Renal pelvis (tissue), 4 donors: ENCODE measurements around the gene GRIK1. TPM values are rescaled to one million over a fixed set of nuclear protein-coding genes. Genes with fewer than 3 reads are reported as not detected.

ENCODE experiments used
- DNase-seq: peaks from one replicate; pipeline ENCODE4 v3.0.0-alpha.2; 2013
- polyA plus RNA-seq, 3 donors: library from polyadenylated mRNA; unstranded; fragments of 120-200 nt; gene quantifications; one replicate each; pipeline ENCODE4 v1.2.1, GENCODE V29; 2013; ENCODE audit not compliant: insufficient read length in 3 of 3

GRIK1 gene
- polyA plus RNA-seq, 3 donors: 1.5 to 2.0 (median 1.7) TPM

DNA sequence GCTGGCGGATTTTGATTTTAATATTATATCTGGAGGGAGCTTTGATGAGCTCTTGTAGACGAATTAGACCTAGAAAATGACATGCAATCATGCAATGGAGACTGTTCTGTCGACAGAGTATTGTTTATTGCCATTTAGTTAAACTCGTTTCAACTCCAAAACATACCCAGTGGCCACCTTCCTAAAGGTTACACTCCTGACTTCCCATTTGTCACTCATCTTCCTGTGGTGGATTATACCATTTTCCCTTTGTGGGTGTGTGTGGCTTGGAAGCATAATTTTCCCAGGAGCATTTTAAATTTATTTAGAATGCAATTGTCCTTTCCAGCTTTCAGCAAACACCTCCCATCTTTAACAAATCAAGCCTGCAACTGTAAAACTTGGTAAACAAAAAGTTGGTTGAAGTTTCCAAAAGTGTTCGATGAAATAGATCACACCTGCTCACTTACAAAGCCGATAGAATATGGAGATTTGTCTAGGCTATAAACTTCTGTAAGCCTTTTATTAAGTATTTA is 266.6 kb downstream of the GRIK1 start:
- DNase-seq: no peak

GRCh38 chr21:29671728-29672127 is 268.1 kb downstream of the GRIK1 start:
- DNase-seq: no peak

GRCh38 chr21:29670228-29670627 is 269.6 kb downstream of the GRIK1 start:
- no peak for DNase-seq

GRCh38 chr21:29669416-29669815 is 270.4 kb downstream of the GRIK1 start:
- DNase-seq: no peak

- DNase-seq: no peak
Observed at GRCh38 chr21:29667651-29668050, 272.1 kb downstream of the GRIK1 start.

DNA sequence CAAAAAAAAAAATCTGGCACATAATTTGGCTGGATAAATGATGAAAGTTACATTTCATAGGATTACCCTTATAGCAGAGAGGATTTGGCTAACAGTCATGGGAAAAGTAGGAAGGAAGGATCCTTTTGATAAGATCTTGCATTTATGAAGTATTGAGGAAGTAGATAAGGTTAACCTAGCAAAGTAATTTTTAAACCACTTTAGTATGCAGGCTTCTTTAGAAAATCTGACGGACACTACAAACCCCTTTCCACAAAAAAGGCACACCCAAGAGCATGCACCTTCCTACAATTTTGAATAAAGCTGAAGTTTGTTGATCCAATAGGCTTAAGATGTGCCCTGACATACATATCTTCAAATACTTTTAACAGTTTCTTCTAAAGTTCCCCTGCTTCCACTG is 275.2 kb downstream of the GRIK1 start:
- no peak for DNase-seq

GRCh38 chr21:29661672-29662442 is 277.9 kb downstream of the GRIK1 start:
- DNase-seq: no peak

DNA sequence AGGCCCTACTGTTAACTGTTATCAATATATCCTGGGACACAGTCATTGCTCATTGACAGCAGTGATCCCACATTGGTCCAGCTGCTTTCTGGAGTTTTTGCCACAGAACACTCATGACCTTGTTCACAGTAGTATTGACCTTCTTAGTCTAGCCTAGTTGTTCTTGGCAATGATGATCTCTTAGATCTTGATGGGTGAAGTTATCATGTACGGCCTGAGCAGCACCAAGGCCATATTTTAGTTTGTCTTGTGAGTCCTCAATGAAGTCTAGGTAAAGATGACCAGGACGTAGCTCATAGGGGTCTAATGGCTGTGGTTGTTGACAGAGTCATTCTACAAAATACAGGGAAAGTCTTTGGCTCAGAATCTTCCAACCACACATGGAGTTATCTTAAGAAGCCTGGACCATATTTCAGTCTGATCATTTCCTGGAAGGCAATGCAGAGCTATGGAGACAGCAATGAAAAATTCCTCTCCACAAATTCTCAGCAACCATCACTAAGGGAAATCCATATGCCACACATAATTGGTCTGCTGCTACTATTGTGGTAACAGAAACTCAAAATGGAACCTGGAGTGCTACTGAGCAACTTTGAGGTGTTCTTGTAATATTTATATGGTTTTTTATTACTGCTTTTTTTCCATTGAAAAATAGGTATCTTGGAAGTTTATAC is 279.6 kb downstream of the GRIK1 start:
- no peak for DNase-seq

DNA sequence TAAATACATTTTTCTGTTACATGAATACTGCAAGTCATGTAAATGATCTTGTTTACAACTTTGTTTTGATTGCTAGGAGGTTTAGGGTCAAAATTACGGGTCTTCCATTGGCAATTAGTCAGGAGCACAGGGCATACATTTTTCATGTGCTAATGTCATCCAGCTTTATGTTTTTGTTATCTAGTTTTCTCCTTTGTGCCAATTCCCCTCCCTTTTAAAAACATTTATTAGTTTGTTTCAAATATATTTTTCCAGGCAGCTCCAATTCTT is 280.9 kb downstream of the GRIK1 start:
- DNase-seq: no peak

- DNase-seq: no peak
Observed at GRCh38 chr21:29658177-29658933, 281.4 kb downstream of the GRIK1 start.

GRCh38 chr21:29657240-29657989 is 282.4 kb downstream of the GRIK1 start:
- DNase-seq: no peak

DNA sequence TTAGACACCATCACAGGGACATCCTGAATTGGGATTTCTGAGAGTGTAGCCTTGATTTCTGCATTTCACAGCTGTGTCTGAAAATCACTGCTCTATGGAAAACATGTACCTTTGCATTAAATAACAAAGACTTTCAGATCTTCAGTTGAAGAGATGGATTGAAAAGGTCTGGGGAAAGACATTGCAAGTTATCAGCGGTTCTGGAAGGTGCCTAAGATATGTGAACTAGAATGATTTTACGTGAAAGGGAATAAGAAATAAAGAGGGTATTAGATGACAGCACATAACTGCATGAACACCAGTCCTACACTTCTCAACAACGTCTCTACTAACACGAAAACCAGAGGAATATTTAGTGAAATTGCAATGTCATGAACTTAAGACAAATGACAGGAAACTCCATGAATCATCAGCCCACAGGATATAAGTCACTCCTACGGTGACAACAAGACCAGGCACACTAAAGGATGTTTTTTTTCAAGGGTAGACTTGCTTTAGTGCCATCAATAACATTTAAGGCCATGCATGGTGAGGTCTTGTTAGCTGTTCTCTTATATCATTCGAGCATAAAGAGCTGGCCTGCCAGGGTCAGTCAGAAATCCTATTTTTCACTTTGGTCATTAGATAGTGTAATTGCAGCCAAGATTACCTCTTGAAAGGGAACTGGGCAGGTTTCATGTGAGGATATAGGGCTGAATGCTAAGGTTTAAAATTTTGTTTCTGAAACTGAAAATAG is 283.1 kb downstream of the GRIK1 start:
- peak; percentile 61 for DNase-seq

DNA sequence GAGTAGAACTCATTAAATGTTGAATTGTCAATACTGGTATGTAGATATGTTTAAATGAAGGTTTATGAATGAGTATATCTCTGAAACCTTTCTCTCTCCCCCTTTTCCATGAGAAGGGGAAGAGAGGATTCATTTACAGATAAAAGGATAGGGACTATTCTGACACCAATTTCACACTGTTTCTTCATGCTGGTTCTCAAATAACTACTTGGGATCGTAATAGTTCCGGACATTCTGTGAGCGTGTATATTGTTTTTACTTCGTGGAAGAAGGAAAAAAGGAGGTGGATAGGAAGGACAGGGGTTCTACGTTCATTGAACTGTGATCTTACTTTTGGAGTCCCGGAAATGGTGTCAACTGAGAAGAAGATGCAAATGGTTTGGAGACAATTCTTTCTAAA is 284.2 kb downstream of the GRIK1 start:
- DNase-seq: no peak

DNA sequence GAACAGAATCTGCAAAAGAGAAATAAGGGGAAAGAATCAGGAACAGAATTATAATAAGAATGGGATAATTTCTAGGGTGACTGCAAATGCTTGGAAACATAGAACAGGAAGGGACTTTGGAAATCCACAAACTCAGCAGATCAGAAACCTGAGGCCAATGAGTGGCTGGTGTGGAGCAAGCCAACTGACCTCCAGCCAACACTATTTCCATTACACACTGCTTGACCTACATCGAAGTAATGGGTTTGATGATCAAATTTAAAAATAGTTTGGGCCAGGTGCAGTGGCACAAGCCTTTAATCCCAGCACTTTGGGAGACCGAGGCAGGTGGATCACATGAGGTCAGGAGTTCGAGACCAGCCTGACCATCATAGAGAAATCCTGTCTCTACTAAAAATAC is 284.9 kb downstream of the GRIK1 start:
- DNase-seq: no peak

DNA sequence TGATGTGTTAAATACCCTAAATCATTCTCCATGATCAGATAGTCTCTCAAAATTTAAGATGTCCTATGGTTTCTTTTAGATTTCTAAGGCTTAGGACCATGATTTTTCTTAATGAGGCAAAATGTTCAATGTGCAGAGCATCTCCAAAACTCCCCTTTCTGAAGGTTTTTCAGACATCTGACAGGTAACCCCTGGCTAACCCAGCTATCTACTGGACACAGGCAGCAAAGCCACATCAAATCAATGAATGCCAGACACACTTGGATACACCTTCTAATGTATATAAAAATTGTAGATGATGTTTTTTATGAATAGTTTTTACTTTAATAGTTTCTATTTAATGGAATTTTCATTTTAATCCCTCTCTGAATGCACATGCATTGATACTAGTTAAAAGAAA is 285.6 kb downstream of the GRIK1 start:
- DNase-seq: no peak

GRCh38 chr21:29650523-29651022 is 289.2 kb downstream of the GRIK1 start:
- no peak for DNase-seq

- DNase-seq: no peak
Observed at GRCh38 chr21:29649406-29649814, 290.4 kb downstream of the GRIK1 start.

DNA sequence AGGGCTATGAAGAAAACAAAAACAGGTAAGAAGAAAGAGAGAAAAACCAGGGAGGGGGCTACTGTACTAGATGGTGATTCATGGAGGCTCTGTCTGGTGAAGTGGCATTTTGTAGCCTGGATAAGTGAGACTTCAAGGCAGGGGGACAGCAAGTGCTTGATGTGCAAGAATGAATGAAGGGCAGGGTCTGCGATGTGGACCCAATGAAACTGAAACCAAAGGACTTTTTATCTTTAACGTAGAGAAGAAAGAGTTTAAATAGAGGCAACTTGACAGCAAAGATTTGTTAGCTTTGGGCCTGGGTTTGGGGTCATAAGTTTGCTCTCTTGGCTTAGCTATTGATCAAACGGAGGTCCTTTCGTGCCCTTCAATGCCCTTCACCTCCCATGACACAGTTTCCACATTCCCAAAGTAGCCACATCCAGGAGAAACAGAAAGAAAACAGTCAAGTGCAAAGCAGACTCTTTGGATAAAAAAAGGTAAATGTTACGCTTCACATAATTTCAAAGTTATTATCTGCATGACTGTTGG is 291.0 kb downstream of the GRIK1 start:
- DNase-seq: no peak

DNA sequence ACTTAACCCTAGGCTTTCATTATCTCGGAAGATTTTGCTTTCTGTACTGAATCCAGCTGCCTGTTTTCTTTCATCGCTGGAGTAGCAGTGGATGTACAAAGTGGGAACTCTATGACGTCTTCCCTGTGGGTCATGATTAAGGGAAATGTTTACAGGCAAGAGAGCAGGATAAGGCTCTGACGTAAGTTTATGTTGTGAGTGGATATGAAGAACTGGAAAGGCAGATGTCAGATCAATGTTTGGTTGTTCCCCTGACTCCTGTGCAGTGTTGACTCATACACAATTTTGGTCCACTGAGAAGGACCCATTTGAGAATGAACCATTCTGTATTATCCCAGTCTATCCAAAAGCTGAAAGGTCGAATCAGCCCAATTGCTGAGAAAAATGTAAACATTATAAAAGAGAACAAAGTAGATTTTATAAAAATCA is 292.4 kb downstream of the GRIK1 start:
- DNase-seq: no peak

DNA sequence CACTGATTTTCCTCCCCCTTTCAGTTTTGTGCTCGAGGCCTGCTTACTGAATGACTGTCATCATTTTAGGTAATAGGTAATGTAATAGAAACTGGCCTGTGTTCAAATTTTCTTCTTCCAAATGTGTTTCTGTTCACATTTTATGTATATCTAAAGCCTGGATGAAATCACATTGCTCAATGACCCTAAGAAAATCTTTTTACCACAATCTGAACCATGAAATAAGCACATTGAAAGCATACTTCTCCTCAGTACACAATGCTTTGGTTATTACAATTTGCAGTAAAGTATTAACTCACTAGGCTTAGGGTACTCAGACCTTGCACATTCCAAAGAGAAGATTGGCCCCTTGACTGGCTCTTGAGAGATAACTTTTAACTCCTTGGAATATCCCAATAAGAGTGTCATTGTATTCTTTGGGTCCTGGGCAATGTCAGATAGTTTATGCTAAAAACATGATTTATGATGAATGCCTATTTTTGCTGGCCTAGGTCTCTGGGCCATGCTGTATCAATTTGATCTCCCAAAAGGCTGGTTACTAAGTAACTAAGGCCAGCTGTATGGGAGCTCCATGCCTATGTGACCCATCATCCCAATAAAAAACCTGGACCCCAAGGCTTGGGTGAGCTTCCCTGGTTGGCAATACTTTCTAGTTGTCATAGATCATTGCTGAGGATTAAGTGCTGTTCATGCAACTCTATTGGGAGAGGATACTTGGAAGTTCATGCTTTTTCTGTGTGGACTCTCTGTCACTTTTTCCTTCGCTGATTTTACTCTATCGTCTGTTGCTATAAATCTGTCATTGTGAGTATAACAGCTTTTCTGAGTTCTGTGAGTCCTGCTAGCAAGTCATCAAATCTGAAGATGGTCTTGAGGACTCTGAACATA is 293.9 kb downstream of the GRIK1 start:
- DNase-seq: no peak
